HG03521 (cell line): ENCODE measurements around the gene BARX1.

Experiments used
- ATAC-seq: cut with Tn5 transposase; IDR thresholded peaks from one replicate; pipeline ENCODE4 v1.9.1; 2021; ENCODE audit warnings: mild to moderate bottlenecking, moderate library complexity; ENCODE audit not compliant: unreplicated experiment

The BARX1 gene

GRCh38 chr9:93902780-93903655 is 52.1 kb downstream of the BARX1 start:
- ATAC-seq: no peak

DNA sequence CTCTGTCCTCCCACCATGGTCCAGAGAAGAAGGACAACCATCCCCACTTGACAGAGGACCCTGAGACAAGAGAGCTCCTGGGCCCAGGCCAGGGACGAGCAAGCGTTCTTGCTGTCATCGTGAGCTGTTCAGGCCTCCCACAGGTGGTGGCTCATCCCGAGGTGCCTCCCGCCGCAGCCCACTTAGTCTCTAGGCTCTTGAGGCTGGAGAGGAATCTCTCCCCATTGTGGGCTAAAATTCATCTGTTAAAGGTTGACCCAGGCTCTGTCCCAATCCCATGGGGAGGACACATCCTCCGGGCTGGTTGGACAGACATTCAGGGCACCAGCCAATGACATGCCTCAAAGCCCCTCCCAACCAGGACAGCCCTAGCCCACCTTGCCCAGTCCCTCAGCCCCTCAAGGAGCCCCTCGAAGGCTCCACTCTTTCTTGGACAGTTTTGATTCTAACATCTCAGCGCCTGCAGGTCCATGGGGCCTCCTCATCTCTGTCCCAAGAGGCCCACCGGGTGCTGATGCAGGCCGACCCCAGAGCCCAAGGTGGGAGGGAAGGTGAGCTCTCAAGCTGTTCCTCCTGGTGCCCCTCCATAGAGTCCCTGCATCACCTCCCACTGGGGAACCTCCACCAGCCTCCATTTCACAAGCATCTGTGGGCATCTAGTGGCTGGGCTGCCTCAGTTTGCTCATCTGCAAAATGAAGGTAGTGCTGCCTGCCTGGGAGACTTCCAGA is 52.9 kb downstream of the BARX1 start:
- ATAC-seq: no peak
